ENCODE results near the gene ARHGEF2. TPM values are rescaled to one million over a fixed set of nuclear protein-coding genes. Genes with fewer than 3 reads are reported as not detected.

Gene ARHGEF2
- total and polyA plus RNA-seq, 10 of the 15 experiments (the other 5 are each of a cell fraction or from before 2014, with no cell fraction given), result 8.1 to 113 (median 69.9) TPM

DNA sequence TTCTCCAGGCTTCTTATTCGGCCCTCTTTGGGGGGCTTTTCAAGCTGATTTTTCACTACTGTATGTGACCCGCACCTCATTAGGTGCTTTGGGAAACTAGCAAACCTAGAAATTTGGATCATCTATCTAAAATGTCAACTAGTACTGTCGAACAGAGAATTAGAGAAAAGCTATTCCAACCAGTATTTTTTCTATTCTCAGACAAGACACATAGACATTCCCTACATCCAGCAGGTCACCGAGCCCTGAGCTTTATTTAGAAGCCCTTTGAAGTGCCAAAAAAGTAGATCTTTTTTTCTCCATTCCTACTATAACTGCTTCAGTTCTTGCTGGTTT, 42.7 kb upstream of the ARHGEF2 start:
- no peak for ATAC-seq
- POLR2A ChIA-PET, result interaction anchor here (0.6 to 1.2 kb wide), 2 partner anchors 34 to 46 kb away, joined by 3 to 6 read pairs; no protein-coding TSS in a partner anchor
- CTCF ChIA-PET, result interaction anchor here (0.6 to 3.4 kb wide), 6 partner anchors 31 to 296 kb away, joined by 3 to 14 read pairs (median 6); no protein-coding TSS in a partner anchor
- no peak for FAIRE-seq
- Histone ChIP-seq H3K4me1 (ENCODE audit: control insufficient read depth, insufficient read depth, low read length) (peaks cover 6% of the 10 kb centered on the region), H4K20me1 (ENCODE audit: control insufficient read depth, insufficient read depth) (no peaks in the 10 kb centered on the region), H3K36me3 (ENCODE audit: control insufficient read depth in 2 of 2, insufficient read depth in 2 of 2, low read length in 1 of 2) (peaks cover 4 to 7% of the 10 kb centered on the region in 2 experiments), H3K27me3 (replicated peaks in 1 of 2; ENCODE audit: control insufficient read depth in 2 of 2, insufficient read depth in 2 of 2, low read length in 1 of 2) (no peaks in the 10 kb centered on the region; a peak in 1 of 4 replicates), H3K27ac (ENCODE audit: control insufficient read depth, insufficient read depth) (0 out of 2 replicates have a peak overlapping the region, but pooled peaks have one; percentile 78), H2AFZ (ENCODE audit: control insufficient read depth, low read depth, low read length) (peak overlapping the region; percentile 93), H3K79me2 (ENCODE audit: control insufficient read depth, insufficient read depth, low read length) (peaks cover 23% of the 10 kb centered on the region), H3K4me2 (ENCODE audit: control insufficient read depth, insufficient read depth) (peak overlapping the region; percentile 56), H3K9ac (ENCODE audit: control insufficient read depth, insufficient read depth, low read length) (peak overlapping the region; percentile 91), H3K9me3 (replicated peaks; ENCODE audit: control insufficient read depth, insufficient read depth, low read length) (no peaks in the 10 kb centered on the region), H3K4me3 (peak overlapping the region; percentile 92; the same call in 1 of the 2 replicates)
- RAD21 ChIA-PET (ENCODE audit: unreplicated experiment), result interaction anchor here (1.0 to 1.7 kb wide), 4 partner anchors 31 to 289 kb away, joined by 3 to 6 read pairs (median 4); no protein-coding TSS in a partner anchor
- SMC1A ChIA-PET (ENCODE audit: uncharacterized antibody, unreplicated experiment), result interaction anchor here (0.9 to 2.5 kb wide), 7 partner anchors 9 to 184 kb away, joined by 3 to 14 read pairs (median 4); partner anchors contain the start of gene SYT11
- in situ Hi-C loops (cut with MboI), result no loop called here
- intact Hi-C loops (cut with micrococcal nuclease; ENCODE audit: unreplicated experiment), result loop anchor here (2.0 kb wide), 1 partner anchor 34 kb away; the partner anchor contains the start of gene LAMTOR2
- TF ChIP-seq TCF7 (IDR thresholded peaks at IDR 0.05; ENCODE audit: borderline replicate concordance) (peak; percentile 4; the same call in 1 of the 2 replicates), TARDBP (IDR thresholded peaks at IDR 0.05; ENCODE audit: borderline replicate concordance) (no peak), USF2 (IDR thresholded peaks at IDR 0.05; ENCODE audit: borderline replicate concordance, low read depth, low read length) (no peak), BCL3 (IDR thresholded peaks at IDR 0.05; ENCODE audit: borderline replicate concordance, insufficient read depth, low read depth, low read length, poor library complexity, severe bottlenecking) (no peak), PRDM15 (CRISPR knock-in tag; IDR thresholded peaks at IDR 0.05) (no peak), PML (IDR thresholded peaks at IDR 0.05; ENCODE audit: low read length) (0 out of 2 replicates have a peak, but pooled peaks have one; percentile 24), ELK1 (IDR thresholded peaks at IDR 0.05; ENCODE audit: low read depth, low read length) (no peak), RB1 (IDR thresholded peaks at IDR 0.05; ENCODE audit: borderline replicate concordance) (0 out of 2 replicates have a peak, but pooled peaks have one; percentile 53), SMC3 (IDR thresholded peaks at IDR 0.05; ENCODE audit: borderline replicate concordance, low read length) (no peak), ETV6 (conservative IDR thresholded peaks at IDR 0.05 in 1 of 2, IDR thresholded peaks at IDR 0.05 in 1 of 2; ENCODE audit: borderline replicate concordance in 1 of 2, low read depth in 1 of 2) (no peak), GABPA (IDR thresholded peaks at IDR 0.05; ENCODE audit: low read depth) (no peak), ESRRA (IDR thresholded peaks at IDR 0.05; ENCODE audit: low read length) (no peak), SMAD5 (IDR thresholded peaks at IDR 0.05; ENCODE audit: low read depth) (0 out of 2 replicates have a peak, but pooled peaks have one; percentile 35), SREBF2 (IDR thresholded peaks at IDR 0.05; ENCODE audit: low read length) (no peak)
- no TSS peak for BruUV-seq (replicated peaks)
- 0% methylated on average over 4 of the region's 4 CpGs for whole genome bisulfite sequencing (ENCODE audit: insufficient coverage, insufficient replicate concordance, low lambda C conversion rate, missing lambda C conversion rate)
- DNase-seq (ENCODE audit: low read depth, low spot score), result no peak

Measured in GM12878 (cell line).